Spleen (tissue), 11 donors: ENCODE data around the gene FOXB1. TPM values are rescaled to one million over a fixed set of nuclear protein-coding genes. Genes with fewer than 3 reads are reported as not detected.

Experiments used
- DNase-seq: peaks from one replicate; pipeline ENCODE4 v3.0.0-alpha.2; 2020
- H3K27ac ChIP-seq, 8 donors: fragments of 200-600 bp; sonication (generic) in 7 of 8; 1 replicate in 4 of 8; 2 replicates in 4 of 8; pipeline versions ENCODE4 v1.5.0 to v1.8.0; 2016 to 2021; ENCODE audit warnings: inconsistent platforms in 4 of 8, mild to moderate bottlenecking in 4 of 8, moderate library complexity in 1 of 8
- H3K27me3 ChIP-seq, 7 donors: fragments of 200-600 bp; sonication (generic) in 6 of 7; replicated peaks in 1 of 7; 1 replicate in 4 of 7; 2 replicates in 3 of 7; pipeline versions ENCODE4 v1.5.0 to v1.8.0; 2016 to 2021; ENCODE audit warnings: inconsistent platforms in 3 of 7, mild to moderate bottlenecking in 1 of 7
- H3K36me3 ChIP-seq, 6 donors: fragments of 200-600 bp; sonication (generic) in 5 of 6; 1 replicate in 4 of 6; 2 replicates in 2 of 6; pipeline versions ENCODE4 v1.5.0 to v1.8.0; 2016 to 2021; ENCODE audit warnings: inconsistent platforms in 2 of 6
- H3K4me1 ChIP-seq, 6 donors: fragments of 200-600 bp; sonication (generic) in 5 of 6; 1 replicate in 3 of 6; 2 replicates in 3 of 6; pipeline versions ENCODE4 v1.5.0 to v1.8.0; 2016 to 2021; ENCODE audit warnings: inconsistent platforms in 3 of 6
- H3K4me3 ChIP-seq, 8 donors: fragments of 200-600 bp; sonication (generic) in 7 of 8; 1 replicate in 4 of 8; 2 replicates in 4 of 8; pipeline versions ENCODE4 v1.5.0 to v1.8.0; 2016 to 2021; ENCODE audit warnings: inconsistent platforms in 4 of 8, mild to moderate bottlenecking in 4 of 8, moderate library complexity in 2 of 8
- H3K9me3 ChIP-seq, 8 donors: fragments of 200-600 bp; sonication (generic) in 7 of 8; 1 replicate in 4 of 8; 2 replicates in 4 of 8; pipeline versions ENCODE4 v1.5.0 to v1.8.0; 2016 to 2021; ENCODE audit warnings: inconsistent platforms in 4 of 8
- CTCF ChIP-seq, 11 experiments: fragments of 200-600 bp in 7 of 11; fragments of 450-650 bp in 4 of 11; sonication (generic) in 4 of 11; IDR thresholded peaks in 8 of 11; conservative IDR thresholded peaks in 3 of 11; 1 replicate in 7 of 11; 2 replicates in 4 of 11; pipeline versions ENCODE4 v1.4.0 to v1.8.0; 2016 to 2021; ENCODE audit warnings: antibody characterized with exemption in 11 of 11, inconsistent platforms in 4 of 11, mild to moderate bottlenecking in 1 of 11
- POLR2A ChIP-seq, 3 donors: fragments of 450-650 bp; IDR thresholded peaks; one replicate each; pipeline ENCODE4 v1.5.1; 2017; ENCODE audit warnings: antibody characterized with exemption in 3 of 3, mild to moderate bottlenecking in 1 of 3
- POLR2AphosphoS5 ChIP-seq, 3 donors: sonication (generic); formaldehyde crosslinking; IDR thresholded peaks; one replicate each; pipeline ENCODE4 v1.5.1; 2017; ENCODE audit warnings: antibody characterized with exemption in 3 of 3
- WGBS, 5 donors: extraction: QIAGEN DNeasy Blood & Tissue Kit in 3 of 5; methylation state at CpG; one replicate each; pipeline versions ENCODE4 v1.1.5 to v1.1.7; 2013 to 2018; 5-methylcytosine and 5-hydroxymethylcytosine counted together
- intact Hi-C: fragments of 100-400 bp; cut with DNase I; formaldehyde crosslinking; loops from one replicate; pipeline ENCODE4 v1.15.0; 2023; ENCODE audit warnings: low total_unique reads
- polyA plus RNA-seq, 3 donors: library from polyadenylated mRNA; stranded (reverse); fragments of 200-250 nt; gene quantifications; one replicate each; pipeline ENCODE4 v1.2.1, GENCODE V29; 2013
- total RNA-seq, 7 donors: library from RNA; depleted of rRNA in 3 of 7; stranded (reverse); fragments of >200 nt in 3 of 7; fragmentation: NEBNext Ultra II Directional in 4 of 7; extraction: Animal tissue kit (Norgen Biotek cat#: 25700) in 4 of 7; gene quantifications; one replicate each; pipeline versions ENCODE4 v1.1.0 to v1.2.1, GENCODE V29; 2016 to 2021
- donor health status: healthy with polysubstance abuse.
- donor health status: DM: no; HTN: no; CAD: no; lungs with moderate emphysema.
- donor health status: DM: no; HTN: no; CAD: no.
- donor health status: Bipolar disorder and iron deficiency.
- donor health status: healthy.
- donor health status: DM: no; HTN: no; CAD: no.
- donor health status: DM: yes; HTN: yes; CAD: no.

Gene FOXB1
- total and polyA plus RNA-seq, 10 donors, result 0.03 to 0.13 (median 0.08) TPM; not detected in 6

- no peak for TF ChIP-seq CTCF (IDR thresholded peaks at IDR 0.05 in 8 of 11, conservative IDR thresholded peaks at IDR 0.05 in 3 of 11)
- Histone ChIP-seq H3K27ac (no peak overlapping the region), H3K9me3 (peaks cover 0 to 3% (median 0%) of the 10 kb centered on the region in 8 donors), H3K27me3 (peaks cover 25 to 100% (median 96%) of the 10 kb centered on the region in 7 donors), H3K4me1 (peaks cover 5 to 38% (median 17%) of the 10 kb centered on the region in 6 donors), H3K36me3 (no peaks in the 10 kb centered on the region), H3K4me3 (peak overlapping the region in 5 of 8 donors; percentile 6 to 53 (median 23))
- intact Hi-C loops, result no loop called here
- no peak for DNase-seq
- WGBS, 5 donors, result 5 to 7% (median 7%) methylated on average over 27 of the region's 27 CpGs
These were observed 7.6 kb upstream of the FOXB1 start for GRCh38 chr15:59996298-59997041.

GRCh38 chr15:59997070-59997701, 6.9 kb upstream of the FOXB1 start:
- no peak for DNase-seq
- peaks cover 5 to 38% (median 17%) of the 10 kb centered on the region in 6 donors for H3K4me1 ChIP-seq
- H3K27ac ChIP-seq, result no peak overlapping the region
- H3K36me3 ChIP-seq, result no peaks in the 10 kb centered on the region
- peaks cover 0 to 8% (median 0%) of the 10 kb centered on the region in 8 donors for H3K9me3 ChIP-seq
- 2 to 4% (median 3%) methylated on average over 31 to 36 of the region's 36 CpGs for WGBS, 5 donors
- intact Hi-C loops, result no loop called here
- peak overlapping the region in 7 of 8 donors; percentile 6 to 53 (median 17) for H3K4me3 ChIP-seq
- TF ChIP-seq CTCF (IDR thresholded peaks at IDR 0.05 in 8 of 11, conservative IDR thresholded peaks at IDR 0.05 in 3 of 11), result no peak
- no peak for TF ChIP-seq POLR2AphosphoS5 (IDR thresholded peaks at IDR 0.05)
- TF ChIP-seq POLR2A (IDR thresholded peaks at IDR 0.05), result no peak
- H3K27me3 ChIP-seq, result peaks cover 29 to 100% (median 99%) of the 10 kb centered on the region in 7 donors

- 16 to 29% (median 18%) methylated on average over 8 of the region's 8 CpGs for WGBS, 5 donors
- no peak for DNase-seq
- H3K4me3 ChIP-seq, result no peak overlapping the region
- intact Hi-C loops, result no loop called here
- H3K4me1 ChIP-seq, result peaks cover 5 to 40% (median 18%) of the 10 kb centered on the region in 6 donors
- peaks cover 29 to 100% (median 100%) of the 10 kb centered on the region in 7 donors for H3K27me3 ChIP-seq
- no peak for TF ChIP-seq POLR2A (IDR thresholded peaks at IDR 0.05)
- no peak for TF ChIP-seq POLR2AphosphoS5 (IDR thresholded peaks at IDR 0.05)
- TF ChIP-seq CTCF (IDR thresholded peaks at IDR 0.05 in 8 of 11, conservative IDR thresholded peaks at IDR 0.05 in 3 of 11), result no peak
- no peaks in the 10 kb centered on the region for H3K36me3 ChIP-seq
- peaks cover 0 to 15% (median 0%) of the 10 kb centered on the region in 8 donors for H3K9me3 ChIP-seq
- no peak overlapping the region for H3K27ac ChIP-seq
These were observed 5.7 kb upstream of the FOXB1 start for GRCh38 chr15:59998305-59998949.
